H1 (cell line): ENCODE results near the gene WDR11. TPM values are rescaled to one million over a fixed set of nuclear protein-coding genes. Genes with fewer than 3 reads are reported as not detected.

Experiments
- CBX5 ChIP-seq: fragments of 300-800, 300-1000 bp; sonication (generic); IDR thresholded peaks from 2 replicates; pipeline ENCODE4 v1.7.1; 2016; ENCODE audit warnings: antibody characterized with exemption, low read length, low read depth
- CHD7 ChIP-seq: fragments of 300-600 bp; sonication (generic); IDR thresholded peaks from 2 replicates; pipeline ENCODE4 v1.7.1; 2012; ENCODE audit warnings: low read length, moderate library complexity, mild to moderate bottlenecking, inconsistent platforms; ENCODE audit not compliant: insufficient replicate concordance
- CTBP2 ChIP-seq: IDR thresholded peaks from 2 replicates; pipeline ENCODE4 v1.7.0; 2011; ENCODE audit warnings: borderline replicate concordance, mild to moderate bottlenecking, moderate library complexity, mixed read lengths, low read length; ENCODE audit not compliant: insufficient read depth, insufficient read length
- GTF2F1 ChIP-seq: IDR thresholded peaks from 2 replicates; pipeline ENCODE4 v1.6.1; 2012; ENCODE audit warnings: low read depth, low read length, improper control_type of control experiment, borderline replicate concordance
- KDM1A ChIP-seq: fragments of 200-600, 300-600 bp; sonication (generic); IDR thresholded peaks from 2 replicates; pipeline ENCODE4 v1.7.1; 2016; ENCODE audit warnings: mild to moderate bottlenecking, low read length, borderline replicate concordance
- KDM5A ChIP-seq: fragments of 200-600 bp; IDR thresholded peaks from 2 replicates; pipeline ENCODE4 v1.7.1; 2012; ENCODE audit warnings: mild to moderate bottlenecking, low read length, inconsistent platforms, mixed read lengths
- NANOG ChIP-seq: IDR thresholded peaks from 2 replicates; pipeline ENCODE4 v1.6.1; 2011; ENCODE audit warnings: low read length, low read depth, mild to moderate bottlenecking, inconsistent platforms; ENCODE audit not compliant: insufficient read depth, poor library complexity, severe bottlenecking
- RBBP5 ChIP-seq: IDR thresholded peaks from 2 replicates; pipeline ENCODE4 v1.7.1; 2012; ENCODE audit warnings: low read depth, mild to moderate bottlenecking, inconsistent platforms, low read length, moderate library complexity, borderline replicate concordance
- TAF1 ChIP-seq: IDR thresholded peaks from 2 replicates; pipeline ENCODE4 v1.6.1; 2011; ENCODE audit warnings: mild to moderate bottlenecking, low read depth, low read length
- polyA plus RNA-seq, 7 experiments: library from polyadenylated mRNA; depleted of rRNA in 3 of 7; stranded (reverse) in 5 of 7; unstranded in 2 of 7; fragments of >200 nt in 5 of 7; fragments of 200-250 nt in 2 of 7; gene quantifications; 1 replicate in 5 of 7; 2 replicates in 1 of 7; 4 replicates in 1 of 7; pipeline versions ENCODE4 v1.2.1 to v1.2.3, GENCODE V29; 2011 to 2013; ENCODE audit warnings: missing spikeins in 2 of 7, mixed read lengths in 2 of 7
- total RNA-seq: library from RNA; stranded (reverse); fragmentation: NEBNext Ultra II Directional; extraction: Animal tissue kit (Norgen Biotek cat#: 25700); gene quantifications from 2 replicates; pipeline ENCODE4 v1.2.1, GENCODE V29; 2021

Gene WDR11
- total and polyA plus RNA-seq, 2 of the 8 experiments (the other 6 are each of a cell fraction or from before 2014, with no cell fraction given), result 39.7 to 41.9 TPM

- TF ChIP-seq CHD7 (no peak), TAF1 (no peak), KDM1A (no peak), NANOG (no peak), RBBP5 (no peak), CBX5 (no peak), KDM5A (no peak), CTBP2 (no peak), GTF2F1 (no peak)
Measured at GRCh38 chr10:120835603-120836002, 15.6 kb upstream of the WDR11 start (continued).
